HepG2 (cell line): ENCODE results near the gene KDM3B. TPM values are rescaled to one million over a fixed set of nuclear protein-coding genes. Genes with fewer than 3 reads are reported as not detected.

Experiments used
- CBX5 ChIP-seq: sonication (generic); formaldehyde crosslinking; IDR thresholded peaks from 2 replicates; pipeline ENCODE4 v1.4.0; 2020; ENCODE audit warnings: missing genetic modification reagents, borderline replicate concordance
- DPF2 ChIP-seq: sonication (generic); formaldehyde crosslinking; IDR thresholded peaks from 2 replicates; pipeline ENCODE4 v1.4.0; 2020; ENCODE audit warnings: mild to moderate bottlenecking, low read depth, missing genetic modification reagents, borderline replicate concordance
- EED ChIP-seq: sonication (generic); formaldehyde crosslinking; IDR thresholded peaks from 2 replicates; pipeline ENCODE4 v1.5.0; 2020; ENCODE audit warnings: mild to moderate bottlenecking, missing genetic modification reagents
- EHMT2 ChIP-seq: fragments of 200-600 bp; sonication (generic); IDR thresholded peaks from 2 replicates; pipeline ENCODE4 v1.7.0; 2017; ENCODE audit warnings: antibody characterized with exemption, low read depth, low read length, borderline replicate concordance
- GZF1 ChIP-seq: sonication (generic); formaldehyde crosslinking; IDR thresholded peaks from 2 replicates; pipeline ENCODE4 v1.5.1; 2020; ENCODE audit warnings: mild to moderate bottlenecking, missing genetic modification reagents
- ISX ChIP-seq: sonication (generic); formaldehyde crosslinking; conservative IDR thresholded peaks from 2 replicates; pipeline ENCODE4 v1.5.0; 2020; ENCODE audit warnings: missing genetic modification reagents
- RAD21 ChIP-seq: fragments of 450-650 bp; formaldehyde crosslinking; IDR thresholded peaks from 2 replicates; pipeline ENCODE4 v1.5.0; 2020; ENCODE audit warnings: mild to moderate bottlenecking
- SAP130 ChIP-seq: IDR thresholded peaks from 2 replicates; pipeline ENCODE4 v1.6.1; 2016; ENCODE audit warnings: low read depth
- STAG1 ChIP-seq: sonication (generic); formaldehyde crosslinking; IDR thresholded peaks from 2 replicates; pipeline ENCODE4 v1.4.0; 2020; ENCODE audit warnings: missing genetic modification reagents
- ZNF546 ChIP-seq: sonication (generic); formaldehyde crosslinking; conservative IDR thresholded peaks from 2 replicates; pipeline ENCODE4 v1.8.1; 2023; ENCODE audit warnings: mild to moderate bottlenecking, missing genetic modification reagents
- ZNF598 ChIP-seq: sonication (generic); formaldehyde crosslinking; IDR thresholded peaks from 2 replicates; pipeline ENCODE4 v1.5.1; 2020; ENCODE audit warnings: mild to moderate bottlenecking, missing genetic modification reagents, borderline replicate concordance
- ZSCAN22 ChIP-seq: sonication (generic); formaldehyde crosslinking; IDR thresholded peaks from 2 replicates; pipeline ENCODE4 v1.4.0; 2020; ENCODE audit warnings: mild to moderate bottlenecking, missing genetic modification reagents
- ZSCAN25 ChIP-seq: sonication (generic); formaldehyde crosslinking; IDR thresholded peaks from 2 replicates; pipeline ENCODE4 v1.8.0; 2022; ENCODE audit warnings: mild to moderate bottlenecking, missing genetic modification reagents
- polyA plus RNA-seq, 8 experiments: library from polyadenylated mRNA; depleted of rRNA in 3 of 8; stranded (reverse) in 7 of 8; unstranded in 1 of 8; fragments of >200 nt; fragmentation: Illumina TruSeq in 4 of 8; extraction: Trizol in 4 of 8; gene quantifications; 2 replicates each; pipeline versions ENCODE4 v1.2.1 to v1.2.3, GENCODE V29; 2011 to 2016; ENCODE audit warnings: low read depth in 4 of 8, missing spikeins in 1 of 8, mixed read lengths in 1 of 8; ENCODE audit not compliant: insufficient read depth in 1 of 8
- total RNA-seq, 5 experiments: library from RNA; depleted of rRNA; stranded (reverse); fragments of >200 nt; fragmentation: Illumina TruSeq; extraction: Trizol; gene quantifications; 2 replicates each; pipeline ENCODE4 v1.2.3, GENCODE V29; 2016; ENCODE audit warnings: low read depth in 1 of 5
- TF ChIP-seq, protein P1 (sequence below): sonication (generic); formaldehyde crosslinking; IDR thresholded peaks from 2 replicates; pipeline ENCODE4 v1.4.0; 2020; ENCODE audit warnings: mild to moderate bottlenecking, missing genetic modification reagents
- TF ChIP-seq, protein P2 (sequence below): IDR thresholded peaks from 2 replicates; pipeline ENCODE4 v1.6.1; 2016
- TF ChIP-seq, protein P3 (sequence below): sonication (generic); formaldehyde crosslinking; IDR thresholded peaks from 2 replicates; pipeline ENCODE4 v1.5.0; 2020; ENCODE audit warnings: mild to moderate bottlenecking, missing genetic modification reagents
- TF ChIP-seq, protein P4 (sequence below): sonication (generic); formaldehyde crosslinking; IDR thresholded peaks from 2 replicates; pipeline ENCODE4 v1.4.0; 2020; ENCODE audit warnings: mild to moderate bottlenecking, missing genetic modification reagents, borderline replicate concordance
- TF ChIP-seq, protein P5 (sequence below): sonication (generic); formaldehyde crosslinking; IDR thresholded peaks from 2 replicates; pipeline ENCODE4 v1.8.0; 2022; ENCODE audit warnings: low read depth, missing genetic modification reagents

KDM3B gene
- total and polyA plus RNA-seq, 2 of the 13 experiments (the other 11 are each of a cell fraction or from before 2014, with no cell fraction given) = 19.7 to 34.3 TPM

DNA sequence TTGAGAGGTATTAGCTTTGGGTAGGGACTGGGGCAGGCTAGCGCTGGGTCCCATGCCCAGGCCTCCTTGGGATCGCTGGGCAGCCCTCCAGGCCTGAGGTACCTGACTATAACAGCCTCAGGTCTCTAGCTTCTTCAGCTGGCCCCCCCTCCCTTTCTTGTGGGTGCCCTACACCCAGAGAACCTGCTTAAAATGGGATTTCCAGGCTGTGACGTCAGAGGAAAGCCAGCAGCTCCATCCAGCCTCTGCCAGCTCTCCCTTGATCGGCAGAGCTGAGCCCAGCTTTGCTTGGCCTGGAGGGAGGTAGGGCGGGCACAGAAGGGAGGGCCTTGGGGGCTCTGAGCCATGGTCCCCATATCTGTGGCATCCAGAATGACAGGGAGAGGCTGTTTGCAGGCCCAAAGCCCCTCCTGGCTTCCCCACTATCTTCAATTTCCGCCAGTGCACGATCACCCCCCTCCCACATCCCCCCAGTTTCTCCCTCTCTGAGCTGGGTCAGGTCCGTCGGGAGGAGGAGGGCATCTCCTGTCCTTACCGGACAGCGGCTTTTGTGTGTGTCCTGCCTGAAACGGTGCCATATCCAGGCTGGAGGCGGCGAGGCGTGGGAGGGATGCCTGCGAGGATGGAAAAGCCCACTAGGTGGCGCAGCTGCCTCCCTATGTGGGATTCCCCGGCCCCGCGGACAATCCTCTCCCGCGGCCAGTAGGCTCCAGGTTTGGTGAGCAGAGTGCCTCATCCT lies 97.2 kb downstream of the KDM3B start (continued):
- TF ChIP-seq, protein P1, sequence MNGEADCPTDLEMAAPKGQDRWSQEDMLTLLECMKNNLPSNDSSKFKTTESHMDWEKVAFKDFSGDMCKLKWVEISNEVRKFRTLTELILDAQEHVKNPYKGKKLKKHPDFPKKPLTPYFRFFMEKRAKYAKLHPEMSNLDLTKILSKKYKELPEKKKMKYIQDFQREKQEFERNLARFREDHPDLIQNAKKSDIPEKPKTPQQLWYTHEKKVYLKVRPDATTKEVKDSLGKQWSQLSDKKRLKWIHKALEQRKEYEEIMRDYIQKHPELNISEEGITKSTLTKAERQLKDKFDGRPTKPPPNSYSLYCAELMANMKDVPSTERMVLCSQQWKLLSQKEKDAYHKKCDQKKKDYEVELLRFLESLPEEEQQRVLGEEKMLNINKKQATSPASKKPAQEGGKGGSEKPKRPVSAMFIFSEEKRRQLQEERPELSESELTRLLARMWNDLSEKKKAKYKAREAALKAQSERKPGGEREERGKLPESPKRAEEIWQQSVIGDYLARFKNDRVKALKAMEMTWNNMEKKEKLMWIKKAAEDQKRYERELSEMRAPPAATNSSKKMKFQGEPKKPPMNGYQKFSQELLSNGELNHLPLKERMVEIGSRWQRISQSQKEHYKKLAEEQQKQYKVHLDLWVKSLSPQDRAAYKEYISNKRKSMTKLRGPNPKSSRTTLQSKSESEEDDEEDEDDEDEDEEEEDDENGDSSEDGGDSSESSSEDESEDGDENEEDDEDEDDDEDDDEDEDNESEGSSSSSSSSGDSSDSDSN (CRISPR knock-in tag) = 0 out of 2 replicates have a peak, but pooled peaks have one; percentile 54
- TF ChIP-seq DPF2 (CRISPR knock-in tag) (no peak), ZSCAN22 (no peak), GZF1 (CRISPR knock-in tag) (no peak), ZSCAN25 (CRISPR knock-in tag) (0 out of 2 replicates have a peak, but pooled peaks have one; percentile 43), SAP130 (CRISPR knock-in tag) (peak; percentile 30; the same call in 1 of the 2 replicates), ZNF598 (CRISPR knock-in tag) (peak; percentile 86; the same call in 1 of the 2 replicates), CBX5 (no peak; the same call in 1 of the 2 replicates), RAD21 (CRISPR knock-in tag) (peak; percentile 94), STAG1 (CRISPR knock-in tag) (peak; percentile 94), ISX (CRISPR knock-in tag) (no peak), EHMT2 (no peak), EED (CRISPR knock-in tag) (0 out of 2 replicates have a peak, but pooled peaks have one; percentile 26), ZNF546 (CRISPR knock-in tag) (no peak)
- TF ChIP-seq, protein P2, sequence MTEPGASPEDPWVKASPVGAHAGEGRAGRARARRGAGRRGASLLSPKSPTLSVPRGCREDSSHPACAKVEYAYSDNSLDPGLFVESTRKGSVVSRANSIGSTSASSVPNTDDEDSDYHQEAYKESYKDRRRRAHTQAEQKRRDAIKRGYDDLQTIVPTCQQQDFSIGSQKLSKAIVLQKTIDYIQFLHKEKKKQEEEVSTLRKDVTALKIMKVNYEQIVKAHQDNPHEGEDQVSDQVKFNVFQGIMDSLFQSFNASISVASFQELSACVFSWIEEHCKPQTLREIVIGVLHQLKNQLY = no peak
- TF ChIP-seq, protein P3, sequence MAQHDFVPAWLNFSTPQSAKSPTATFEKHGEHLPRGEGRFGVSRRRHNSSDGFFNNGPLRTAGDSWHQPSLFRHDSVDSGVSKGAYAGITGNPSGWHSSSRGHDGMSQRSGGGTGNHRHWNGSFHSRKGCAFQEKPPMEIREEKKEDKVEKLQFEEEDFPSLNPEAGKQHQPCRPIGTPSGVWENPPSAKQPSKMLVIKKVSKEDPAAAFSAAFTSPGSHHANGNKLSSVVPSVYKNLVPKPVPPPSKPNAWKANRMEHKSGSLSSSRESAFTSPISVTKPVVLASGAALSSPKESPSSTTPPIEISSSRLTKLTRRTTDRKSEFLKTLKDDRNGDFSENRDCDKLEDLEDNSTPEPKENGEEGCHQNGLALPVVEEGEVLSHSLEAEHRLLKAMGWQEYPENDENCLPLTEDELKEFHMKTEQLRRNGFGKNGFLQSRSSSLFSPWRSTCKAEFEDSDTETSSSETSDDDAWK (CRISPR knock-in tag) = no peak
- TF ChIP-seq, protein P4, sequence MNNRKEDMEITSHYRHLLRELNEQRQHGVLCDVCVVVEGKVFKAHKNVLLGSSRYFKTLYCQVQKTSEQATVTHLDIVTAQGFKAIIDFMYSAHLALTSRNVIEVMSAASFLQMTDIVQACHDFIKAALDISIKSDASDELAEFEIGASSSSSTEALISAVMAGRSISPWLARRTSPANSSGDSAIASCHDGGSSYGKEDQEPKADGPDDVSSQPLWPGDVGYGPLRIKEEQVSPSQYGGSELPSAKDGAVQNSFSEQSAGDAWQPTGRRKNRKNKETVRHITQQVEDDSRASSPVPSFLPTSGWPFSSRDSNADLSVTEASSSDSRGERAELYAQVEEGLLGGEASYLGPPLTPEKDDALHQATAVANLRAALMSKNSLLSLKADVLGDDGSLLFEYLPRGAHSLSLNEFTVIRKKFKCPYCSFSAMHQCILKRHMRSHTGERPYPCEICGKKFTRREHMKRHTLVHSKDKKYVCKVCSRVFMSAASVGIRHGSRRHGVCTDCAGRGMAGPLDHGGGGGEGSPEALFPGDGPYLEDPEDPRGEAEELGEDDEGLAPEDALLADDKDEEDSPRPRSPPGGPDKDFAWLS (CRISPR knock-in tag) = no peak
- TF ChIP-seq, protein P5, sequence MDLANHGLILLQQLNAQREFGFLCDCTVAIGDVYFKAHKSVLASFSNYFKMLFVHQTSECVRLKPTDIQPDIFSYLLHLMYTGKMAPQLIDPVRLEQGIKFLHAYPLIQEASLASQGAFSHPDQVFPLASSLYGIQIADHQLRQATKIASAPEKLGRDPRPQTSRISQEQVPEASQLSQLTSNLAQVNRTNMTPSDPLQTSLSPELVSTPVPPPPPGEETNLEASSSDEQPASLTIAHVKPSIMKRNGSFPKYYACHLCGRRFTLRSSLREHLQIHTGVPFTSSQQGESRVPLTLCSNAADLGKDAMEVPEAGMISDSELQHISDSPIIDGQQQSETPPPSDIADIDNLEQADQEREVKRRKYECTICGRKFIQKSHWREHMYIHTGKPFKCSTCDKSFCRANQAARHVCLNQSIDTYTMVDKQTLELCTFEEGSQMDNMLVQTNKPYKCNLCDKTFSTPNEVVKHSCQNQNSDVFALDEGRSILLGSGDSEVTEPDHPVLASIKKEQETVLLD (CRISPR knock-in tag) = no peak
